Right cardiac atrium (tissue), 5 donors: ENCODE measurements around the gene ITGA8. TPM values are rescaled to one million over a fixed set of nuclear protein-coding genes. Genes with fewer than 3 reads are reported as not detected.

Experiments used
- ATAC-seq, 2 donors: fragments of 200-7000 bp; cut with Tn5 transposase; one replicate each; pipeline versions ENCODE4 v1.8.0 to v1.9.1; 2020; ENCODE audit warnings: moderate library complexity in 2 of 2, mild to moderate bottlenecking in 1 of 2
- DNase-seq, 3 donors: peaks; one replicate each; pipeline ENCODE4 v3.0.0-alpha.2; 2020
- H3K27ac ChIP-seq: one replicate; pipeline ENCODE4 v1.5.1; 2013; ENCODE audit warnings: mild to moderate bottlenecking, low read length, control low read depth, moderate library complexity
- H3K27me3 ChIP-seq: one replicate; pipeline ENCODE4 v1.6.1; 2013; ENCODE audit not compliant: control insufficient read depth, insufficient read depth
- H3K4me1 ChIP-seq: one replicate; pipeline ENCODE4 v1.6.1; 2013; ENCODE audit warnings: low read length; ENCODE audit not compliant: control insufficient read depth, insufficient read depth
- H3K4me3 ChIP-seq: one replicate; pipeline ENCODE4 v1.5.1; 2013; ENCODE audit warnings: low read length, control low read depth
- H3K9me3 ChIP-seq: one replicate; pipeline ENCODE4 v1.6.1; 2013; ENCODE audit warnings: low read length; ENCODE audit not compliant: control insufficient read depth
- WGBS: extraction: QIAGEN DNeasy Blood & Tissue Kit; methylation state at CpG from one replicate; pipeline ENCODE4 v1.1.7; 2013; 5-methylcytosine and 5-hydroxymethylcytosine counted together
- intact Hi-C, 4 donors: fragments of 100-400 bp; cut with DNase I; formaldehyde crosslinking; loops; one replicate each; pipeline versions ENCODE4 v1.11.0 to v1.14.0; 2022 to 2023
- polyA plus RNA-seq: library from polyadenylated mRNA; stranded (reverse); fragments of 200-250 nt; gene quantifications from one replicate; pipeline ENCODE4 v1.2.3, GENCODE V29; 2013
- total RNA-seq, 4 donors: library from RNA; stranded (reverse); fragmentation: NEBNext Ultra II Directional; extraction: Animal tissue kit (Norgen Biotek cat#: 25700); gene quantifications; one replicate each; pipeline ENCODE4 v1.2.1, GENCODE V29; 2021
- donor health status: healthy with polysubstance abuse.
- donor health status: DM: no; HTN: yes; CAD: no.
- donor health status: DM: no; HTN: no; CAD: no.
- donor health status: DM: no; HTN: yes; CAD: no; lungs with severe emphysema.
- donor health status: DM: yes; HTN: yes; CAD: no.

The ITGA8 gene
- total and polyA plus RNA-seq, 5 donors = 3.7 to 8.8 (median 5.5) TPM

- Histone ChIP-seq H3K27ac (no peak overlapping the region), H3K4me1 (no peaks in the 10 kb centered on the region), H3K4me3 (no peak overlapping the region), H3K9me3 (no peaks in the 10 kb centered on the region), H3K27me3 (no peaks in the 10 kb centered on the region)
- ATAC-seq = no peak
- intact Hi-C loops = no loop called here
- WGBS = 90% methylated on average over 3 of the region's 3 CpGs
- DNase-seq = no peak
Measured at GRCh38 chr10:15747632-15748031, 27.9 kb upstream of the ITGA8 start.

- no peaks in the 10 kb centered on the region for H3K27me3 ChIP-seq
- 54% methylated on average over 1 of the region's 1 CpG for WGBS
- no peak overlapping the region for H3K27ac ChIP-seq
- no peak overlapping the region for H3K4me3 ChIP-seq
- peak; percentile 92 to 97 for ATAC-seq
- no peaks in the 10 kb centered on the region for H3K9me3 ChIP-seq
- intact Hi-C loops = no loop called here
- DNase-seq = peak; percentile 60 to 77 (median 65)
- H3K4me1 ChIP-seq = no peaks in the 10 kb centered on the region
Measured at GRCh38 chr10:15745751-15746150, 26.0 kb upstream of the ITGA8 start.

DNA sequence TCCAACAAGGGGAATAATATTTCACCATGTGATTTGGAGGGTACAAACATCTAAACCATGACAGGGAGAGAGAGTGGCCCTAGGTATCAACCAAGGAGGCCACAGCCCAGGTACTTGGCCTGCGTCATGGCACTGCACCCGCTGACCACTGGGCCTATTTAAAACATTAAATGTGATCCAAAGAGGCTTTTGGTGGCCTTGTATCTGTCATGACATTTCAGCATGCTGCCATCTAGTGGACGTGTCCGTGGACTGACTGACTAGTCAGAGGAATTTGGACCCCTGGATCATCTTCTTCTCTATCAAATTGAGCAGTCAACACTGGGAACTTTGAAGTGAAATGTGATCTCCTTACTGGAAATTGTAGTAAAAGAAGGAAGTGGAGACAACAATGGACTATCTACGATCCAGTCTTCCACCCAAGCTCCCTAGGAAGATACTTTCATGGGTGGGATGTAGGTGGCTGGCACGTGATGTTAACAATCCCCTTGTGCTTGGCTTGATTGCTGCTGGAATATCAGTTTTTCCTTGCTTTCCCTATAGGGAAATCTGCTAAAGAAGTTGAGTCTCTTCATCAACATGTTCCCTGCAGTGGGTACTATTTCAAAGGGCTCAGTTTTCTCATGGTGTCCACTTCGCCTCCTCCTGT is 24.6 kb upstream of the ITGA8 start:
- H3K4me1 ChIP-seq = no peaks in the 10 kb centered on the region
- 41% methylated on average over 7 of the region's 7 CpGs for WGBS
- intact Hi-C loops = no loop called here
- peak in 2 of 3 donors; percentile 40 to 74 for DNase-seq
- no peaks in the 10 kb centered on the region for H3K27me3 ChIP-seq
- no peaks in the 10 kb centered on the region for H3K9me3 ChIP-seq
- H3K4me3 ChIP-seq = no peak overlapping the region
- no peak overlapping the region for H3K27ac ChIP-seq
- ATAC-seq = peak in 1 of 2 donors; percentile 31

- DNase-seq (no peak), ATAC-seq (no peak)
- Histone ChIP-seq H3K4me1 (no peaks in the 10 kb centered on the region), H3K4me3 (no peak overlapping the region), H3K9me3 (no peaks in the 10 kb centered on the region), H3K27me3 (no peaks in the 10 kb centered on the region), H3K27ac (no peak overlapping the region)
- WGBS = 87% methylated on average over 2 of the region's 2 CpGs
- intact Hi-C loops = no loop called here
Measured at GRCh38 chr10:15743443-15743842, 23.7 kb upstream of the ITGA8 start.

GRCh38 chr10:15742836-15743235 is 23.1 kb upstream of the ITGA8 start:
- Histone ChIP-seq H3K27me3 (no peaks in the 10 kb centered on the region), H3K27ac (no peak overlapping the region), H3K4me3 (no peak overlapping the region), H3K9me3 (no peaks in the 10 kb centered on the region), H3K4me1 (no peaks in the 10 kb centered on the region)
- ATAC-seq (no peak), DNase-seq (no peak)
- WGBS = 72% methylated on average over 3 of the region's 3 CpGs
- intact Hi-C loops = no loop called here

DNA sequence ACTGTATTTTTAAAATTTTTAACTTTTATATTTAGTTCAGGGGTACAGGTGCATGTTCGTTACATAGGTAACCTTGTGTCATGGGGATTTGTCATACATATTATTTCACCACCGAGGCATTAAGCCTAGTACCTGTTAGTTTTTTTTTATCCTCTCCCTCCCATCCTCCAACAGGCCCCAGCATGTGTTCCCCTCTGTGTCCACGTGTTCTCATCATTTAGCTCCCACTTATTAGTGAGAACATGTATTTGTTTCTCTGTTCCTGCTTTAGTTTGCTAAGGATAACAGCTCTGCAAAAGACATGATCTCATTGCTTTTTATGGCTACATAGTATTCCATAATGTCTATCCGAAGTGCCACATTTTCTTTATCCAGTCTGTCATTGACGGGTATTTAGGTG is 22.4 kb upstream of the ITGA8 start:
- no peaks in the 10 kb centered on the region for H3K27me3 ChIP-seq
- 68% methylated on average over 5 of the region's 5 CpGs for WGBS
- DNase-seq = no peak
- H3K27ac ChIP-seq = no peak overlapping the region
- no peak overlapping the region for H3K4me3 ChIP-seq
- intact Hi-C loops = no loop called here
- ATAC-seq = no peak
- no peaks in the 10 kb centered on the region for H3K4me1 ChIP-seq
- no peaks in the 10 kb centered on the region for H3K9me3 ChIP-seq

DNA sequence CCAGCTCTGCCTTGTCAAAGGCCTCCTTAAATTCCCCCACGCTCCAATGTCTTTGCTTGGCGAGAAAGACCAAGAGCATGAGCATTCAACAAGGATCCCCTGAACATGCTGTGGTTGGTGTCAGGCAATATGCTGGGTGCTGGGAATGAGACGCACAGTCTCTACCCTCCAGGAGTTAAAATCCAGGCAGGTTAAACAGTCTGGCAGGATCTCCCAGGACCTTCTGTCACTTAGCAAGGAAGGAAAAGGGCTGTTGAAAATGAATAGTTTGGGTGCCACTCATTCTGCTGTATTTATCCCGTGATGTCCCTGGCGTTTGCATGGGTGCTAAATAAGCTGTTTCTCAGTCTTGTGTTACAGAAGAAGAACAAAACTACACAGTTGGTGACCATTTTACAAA is 21.9 kb upstream of the ITGA8 start:
- DNase-seq (no peak), ATAC-seq (no peak)
- H3K27me3 ChIP-seq = no peaks in the 10 kb centered on the region
- no peak overlapping the region for H3K4me3 ChIP-seq
- no peaks in the 10 kb centered on the region for H3K9me3 ChIP-seq
- WGBS = 92% methylated on average over 5 of the region's 5 CpGs
- H3K27ac ChIP-seq = no peak overlapping the region
- no peaks in the 10 kb centered on the region for H3K4me1 ChIP-seq
- intact Hi-C loops = no loop called here

DNA sequence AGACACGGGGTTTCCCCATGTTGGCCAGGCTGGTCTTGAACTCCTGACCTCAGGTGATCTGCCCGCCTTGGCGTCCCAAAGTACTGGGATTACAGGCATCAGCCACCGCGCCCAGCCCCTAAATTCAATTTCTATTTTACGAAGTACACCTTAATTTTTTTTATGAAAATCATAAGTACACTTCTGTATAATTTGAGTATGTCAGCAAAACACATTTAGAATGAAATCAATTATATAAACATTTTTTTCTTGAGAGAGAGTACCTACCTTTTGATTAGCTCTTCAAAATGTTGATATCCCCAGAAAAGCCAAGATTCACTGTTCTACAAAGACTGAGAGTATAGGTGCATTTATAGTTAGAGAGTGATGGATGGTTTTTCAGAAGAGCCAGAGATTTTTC is 20.5 kb upstream of the ITGA8 start:
- no peak overlapping the region for H3K4me3 ChIP-seq
- 96% methylated on average over 6 of the region's 6 CpGs for WGBS
- no peaks in the 10 kb centered on the region for H3K4me1 ChIP-seq
- no peaks in the 10 kb centered on the region for H3K9me3 ChIP-seq
- no peaks in the 10 kb centered on the region for H3K27me3 ChIP-seq
- H3K27ac ChIP-seq = no peak overlapping the region
- no peak for ATAC-seq
- no peak for DNase-seq
- intact Hi-C loops = no loop called here

- ATAC-seq = no peak
- no peak overlapping the region for H3K27ac ChIP-seq
- 62% methylated on average over 9 of the region's 9 CpGs for WGBS
- no peaks in the 10 kb centered on the region for H3K9me3 ChIP-seq
- H3K4me1 ChIP-seq = no peaks in the 10 kb centered on the region
- peak in 1 of 3 donors; percentile 58 for DNase-seq
- intact Hi-C loops = no loop called here
- H3K4me3 ChIP-seq = no peak overlapping the region
- H3K27me3 ChIP-seq = no peaks in the 10 kb centered on the region
Measured at GRCh38 chr10:15739254-15739970, 19.7 kb upstream of the ITGA8 start.

DNA sequence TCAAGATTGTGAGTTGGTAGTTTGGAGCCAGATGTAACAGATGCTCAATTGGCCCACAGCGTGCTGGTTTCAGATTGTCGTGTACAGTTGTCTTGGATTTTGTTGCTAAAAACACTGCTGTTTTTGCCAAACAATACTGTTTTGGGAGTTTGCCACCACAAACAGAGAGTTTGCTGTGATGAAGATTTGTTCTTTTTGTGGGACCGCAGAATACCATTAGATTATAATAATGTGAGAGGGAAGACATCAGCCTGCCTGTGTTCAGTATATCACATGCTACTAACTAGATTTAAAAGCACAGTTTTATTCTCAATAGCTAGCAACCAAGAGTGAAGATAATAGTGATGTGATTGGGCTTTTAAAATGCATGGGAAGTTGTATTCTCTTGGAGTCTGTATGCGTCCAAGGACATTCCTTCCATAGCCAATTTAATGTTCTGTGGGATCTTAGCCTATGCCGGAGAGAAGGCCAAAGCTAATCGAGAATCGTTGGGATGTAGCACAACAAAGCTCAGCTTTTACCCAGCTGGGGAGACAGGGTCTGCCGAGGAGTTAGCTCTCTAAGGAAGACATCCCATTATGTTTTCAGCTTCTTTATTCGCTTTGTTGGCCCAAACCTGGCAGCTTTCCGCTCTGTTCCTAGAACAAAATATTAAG is 18.7 kb upstream of the ITGA8 start:
- ATAC-seq = peak; percentile 65 to 83
- H3K4me3 ChIP-seq = no peak overlapping the region
- peak overlapping the region; percentile 85 for H3K27ac ChIP-seq
- H3K9me3 ChIP-seq = no peaks in the 10 kb centered on the region
- H3K27me3 ChIP-seq = no peaks in the 10 kb centered on the region
- DNase-seq = peak in 2 of 3 donors; percentile 31 to 75
- 50% methylated on average over 10 of the region's 10 CpGs for WGBS
- H3K4me1 ChIP-seq = no peaks in the 10 kb centered on the region
- intact Hi-C loops = no loop called here

DNA sequence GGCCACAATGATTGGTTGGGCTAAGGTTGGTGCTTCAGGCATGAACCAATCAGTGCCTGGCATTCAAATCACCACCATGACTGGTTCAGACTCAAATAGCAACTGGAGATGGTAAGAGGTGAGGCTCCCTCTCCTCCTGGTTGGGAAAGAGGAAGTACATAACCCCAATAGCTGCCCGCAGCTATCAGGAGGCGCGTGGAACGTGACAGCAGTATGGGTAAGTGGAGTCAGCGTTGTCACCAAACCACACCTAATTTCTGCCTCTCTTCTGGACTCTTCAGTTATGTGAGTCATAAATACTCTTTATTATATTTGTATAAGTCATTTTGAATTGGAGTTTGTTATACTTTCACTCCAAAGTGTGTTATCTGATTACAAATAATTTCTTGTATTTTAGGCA is 17.9 kb upstream of the ITGA8 start:
- H3K4me1 ChIP-seq = no peaks in the 10 kb centered on the region
- H3K4me3 ChIP-seq = no peak overlapping the region
- intact Hi-C loops = no loop called here
- ATAC-seq (peak in 1 of 2 donors; percentile 45), DNase-seq (no peak)
- H3K27ac ChIP-seq = peak overlapping the region; percentile 67
- H3K27me3 ChIP-seq = no peaks in the 10 kb centered on the region
- 62% methylated on average over 5 of the region's 5 CpGs for WGBS
- no peaks in the 10 kb centered on the region for H3K9me3 ChIP-seq
